Hematopoietic multipotent progenitor cell (in vitro differentiated cells): ENCODE results near the gene FXR2. TPM values are rescaled to one million over a fixed set of nuclear protein-coding genes. Genes with fewer than 3 reads are reported as not detected.
A peak's percentile ranks its signal among the peaks of the same experiment; 100 is the strongest.

ENCODE experiments used
- DNase-seq, 3 donors: peaks; one replicate each; pipeline ENCODE4 v3.0.0-alpha.2; 2011 to 2015; ENCODE audit warnings: low read depth in 2 of 3, low spot score in 2 of 3
- total RNA-seq: library from RNA; depleted of rRNA; stranded (reverse); fragments of >200 nt; gene quantifications from one replicate; pipeline ENCODE4 v1.2.3, GENCODE V29; 2012

Gene FXR2
- total RNA-seq, 1 donor, result 22.6 TPM

DNA sequence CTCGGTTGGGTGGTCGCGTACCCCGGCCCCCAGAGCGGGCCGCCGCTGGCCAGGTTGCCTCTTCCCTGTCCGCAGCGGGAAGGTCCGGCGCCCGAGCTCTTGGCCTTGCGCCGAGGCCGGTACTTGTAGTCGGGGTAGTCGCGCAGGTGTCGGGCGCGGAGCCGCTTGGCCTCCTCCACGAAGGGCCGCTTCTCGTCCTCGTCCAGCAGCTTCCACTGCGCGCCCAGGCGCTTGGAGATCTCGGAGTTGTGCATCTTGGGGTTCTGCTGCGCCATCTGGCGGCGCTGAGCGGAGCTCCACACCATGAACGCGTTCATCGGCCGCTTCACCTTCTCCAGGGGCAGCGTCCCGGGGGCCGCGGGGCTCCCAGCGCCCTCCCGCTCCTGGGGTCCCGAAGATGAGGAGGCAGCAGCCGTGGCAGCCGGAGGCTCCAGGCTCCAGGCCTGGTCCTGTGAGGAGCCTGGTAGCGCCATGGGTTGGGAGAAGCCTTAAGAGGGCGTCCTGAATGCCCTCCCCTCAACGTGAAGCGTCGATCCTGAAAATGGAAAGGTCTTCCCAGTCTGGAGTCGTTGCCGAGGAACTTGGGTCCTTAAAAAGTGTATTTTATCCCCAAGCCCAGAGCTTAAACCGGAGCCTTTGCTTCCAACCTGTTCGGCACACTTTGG, 25.4 kb downstream of the FXR2 start:
- DNase-seq, result peak in 2 of 3 donors; percentile 81 to 83

GRCh38 chr17:7588553-7589203, 26.0 kb downstream of the FXR2 start:
- DNase-seq, result no peak

DNA sequence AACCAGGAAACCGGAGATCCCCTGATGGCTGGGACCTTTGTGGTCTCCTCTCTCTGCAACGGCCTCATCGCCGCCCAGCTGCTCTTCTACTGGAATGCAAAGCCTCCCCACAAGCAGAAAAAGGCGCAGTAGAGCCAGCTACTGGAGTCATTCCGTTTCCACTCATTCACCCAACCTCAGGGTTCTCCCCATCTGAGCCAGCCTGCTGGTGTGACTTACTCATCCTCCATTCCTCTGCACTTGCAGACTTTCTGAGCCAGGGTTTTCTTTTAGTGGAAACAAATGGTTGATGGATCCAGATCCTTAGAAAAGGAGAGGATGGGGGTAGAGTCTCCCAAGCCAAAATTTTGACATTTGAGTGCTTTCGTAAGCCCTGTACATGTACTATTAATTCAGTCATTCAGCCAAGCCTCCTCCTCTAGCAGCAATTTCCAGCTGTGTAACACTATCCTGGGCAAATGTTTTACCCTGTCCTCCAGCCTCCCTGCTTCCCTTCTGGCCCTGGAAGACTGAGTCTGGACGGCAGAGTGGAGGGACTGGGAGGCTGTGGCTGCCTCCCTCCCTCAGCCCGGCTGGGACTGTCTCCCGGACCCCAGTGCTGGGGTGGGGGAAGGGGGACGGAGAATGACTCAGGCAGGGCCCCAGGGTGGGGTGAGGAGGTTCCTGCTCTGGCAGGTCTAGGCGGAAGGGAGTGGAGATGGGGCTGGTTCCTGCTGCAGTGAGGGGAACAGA, 27.1 kb downstream of the FXR2 start:
- no peak for DNase-seq

GRCh38 chr17:7586673-7587419, 27.9 kb downstream of the FXR2 start:
- no peak for DNase-seq

DNA sequence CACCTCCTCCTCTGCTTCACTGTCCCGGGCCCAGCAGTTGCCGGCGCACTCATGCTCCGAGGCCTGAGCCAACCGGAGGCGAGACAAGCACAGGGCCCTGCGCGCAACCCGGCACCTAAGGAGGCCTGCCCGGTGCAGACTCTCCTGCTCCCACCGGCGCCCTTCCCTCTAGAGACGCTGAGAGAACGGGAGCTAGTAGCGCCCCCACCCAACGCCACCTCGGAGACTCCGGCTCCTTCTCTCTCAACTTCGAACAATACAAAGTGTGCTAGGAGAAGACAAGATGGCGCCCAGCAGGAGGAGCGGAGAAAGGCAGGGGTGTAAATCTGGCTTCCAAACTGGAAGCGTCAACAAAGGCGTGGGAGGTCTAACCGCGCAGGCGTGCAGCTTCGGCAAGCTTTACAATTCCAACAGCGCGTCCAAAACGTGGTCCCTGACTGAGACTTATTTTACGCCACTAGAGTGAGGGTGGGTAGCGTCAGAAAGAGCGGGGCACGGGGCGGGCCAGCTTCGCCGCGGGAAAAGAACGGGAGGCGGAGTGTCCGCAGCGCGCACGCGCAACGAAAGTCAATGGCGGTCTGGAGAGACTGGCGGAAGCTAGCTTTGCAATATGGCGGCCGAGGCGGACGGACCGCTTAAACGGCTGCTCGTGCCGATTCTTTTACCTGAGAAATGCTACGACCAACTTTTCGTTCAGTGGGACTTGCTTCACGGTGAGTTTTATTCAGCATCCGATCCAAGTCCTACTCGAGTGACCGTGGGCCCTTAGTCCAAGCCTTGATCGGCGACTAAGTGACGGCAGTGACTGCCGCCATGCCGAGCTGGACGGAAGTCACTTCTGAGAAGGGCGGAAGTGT, 31.2 kb downstream of the FXR2 start, which contains the start of gene MPDU1:
Gene MPDU1 (plus strand): TSS at position 600 of the 857 bp plus-strand sequence. CDS start 11 bp downstream, at position 611.
- DNase-seq, result peak; percentile 90 to 97 (median 95)

DNA sequence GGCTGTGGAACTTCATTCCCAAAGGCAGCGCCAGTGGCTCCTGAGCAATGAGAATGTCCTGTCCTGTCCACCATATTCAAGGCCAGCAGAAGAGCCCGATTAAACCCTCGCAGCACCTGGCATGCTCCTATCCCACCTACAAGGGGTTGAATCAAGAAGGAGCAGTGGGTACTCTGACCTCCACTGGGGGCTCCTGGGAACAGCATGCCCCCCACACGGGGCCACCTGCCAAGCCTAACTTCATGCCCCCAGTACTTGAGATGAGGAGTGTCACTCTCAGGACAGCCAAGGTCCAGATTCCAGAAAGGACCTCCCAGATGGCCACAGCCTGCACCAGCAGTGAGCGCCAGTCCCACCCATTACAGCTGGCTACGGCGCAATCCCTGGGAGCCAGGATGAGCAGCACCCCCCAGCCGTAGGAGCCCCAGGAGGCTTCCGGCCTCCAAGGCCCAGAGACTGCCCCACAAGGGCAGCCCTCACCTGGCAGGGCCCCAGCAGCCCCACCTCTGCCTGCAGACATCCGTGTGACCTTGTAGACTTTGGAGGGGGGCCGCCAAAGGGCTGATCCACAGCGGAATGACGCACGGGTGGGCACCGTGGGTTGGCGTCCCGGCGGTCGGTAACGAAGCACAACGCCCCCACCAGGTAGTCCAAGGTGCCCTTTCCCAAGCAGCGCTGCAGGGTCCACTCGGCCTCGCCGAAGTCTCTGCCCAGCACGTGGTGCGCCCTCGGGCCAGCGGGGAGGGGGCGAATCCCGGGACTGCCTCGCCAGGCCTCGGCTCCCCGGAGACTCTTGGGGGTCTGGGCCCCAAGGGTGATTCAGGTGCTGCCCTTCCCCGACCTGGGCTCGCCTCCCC, 32.1 kb downstream of the FXR2 start:
- DNase-seq, result no peak

- DNase-seq, result no peak
These were observed 33.8 kb downstream of the FXR2 start for GRCh38 chr17:7580604-7581575.

GRCh38 chr17:7579834-7580603, 34.7 kb downstream of the FXR2 start:
- DNase-seq, result peak in 1 of 3 donors; percentile 43

- peak in 2 of 3 donors; percentile 80 to 82 for DNase-seq
These were observed 35.5 kb downstream of the FXR2 start, which contains the start of gene CD68 for GRCh38 chr17:7579001-7579833. TSS of gene CD68 (plus strand) at chr17:7579638. CDS start at chr17:7579678, 40 bp downstream.

- no peak for DNase-seq
These were observed 37.1 kb downstream of the FXR2 start for GRCh38 chr17:7577327-7578199.

GRCh38 chr17:7576432-7576937, 38.2 kb downstream of the FXR2 start:
- DNase-seq, result no peak

DNA sequence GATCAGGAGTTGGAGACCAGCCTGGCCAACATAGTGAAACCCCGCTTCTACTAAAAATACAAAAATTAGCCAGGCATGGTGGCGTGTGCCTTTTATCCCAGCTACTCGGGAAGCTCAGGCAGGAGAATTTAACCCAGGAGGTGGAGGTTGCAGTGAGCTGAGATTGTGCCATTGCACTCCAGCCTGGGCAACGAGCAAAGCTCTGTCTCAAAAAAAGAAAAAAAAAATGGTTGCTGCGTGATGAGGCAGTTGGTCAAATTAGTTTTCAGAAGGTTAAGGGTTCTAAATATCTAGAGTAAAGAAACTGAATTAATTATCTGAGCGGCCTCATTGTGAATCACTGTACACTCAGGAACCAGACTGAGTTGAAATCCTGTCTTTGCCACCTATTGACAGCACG, 38.7 kb downstream of the FXR2 start:
- no peak for DNase-seq

DNA sequence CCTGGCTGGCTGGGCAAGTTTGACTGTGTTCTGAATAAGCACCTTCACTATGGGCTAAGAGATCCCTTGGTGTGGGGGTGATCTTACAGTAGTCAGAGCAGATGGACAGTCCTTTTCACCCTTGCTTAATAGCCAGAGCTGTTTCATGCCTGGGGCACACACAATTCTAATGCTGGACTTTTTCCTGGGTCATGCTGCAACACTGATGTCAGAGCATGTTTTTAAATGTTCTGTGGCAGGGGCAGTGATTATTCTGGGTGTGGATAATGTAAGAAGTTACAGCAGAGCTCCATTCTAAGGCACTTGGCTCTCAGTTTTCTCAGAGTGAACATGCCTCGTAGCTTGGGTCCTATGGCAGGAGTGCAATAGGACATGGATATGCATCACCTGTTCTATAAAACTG, 39.2 kb downstream of the FXR2 start:
- no peak for DNase-seq

GRCh38 chr17:7574176-7574953, 40.3 kb downstream of the FXR2 start:
- DNase-seq, result no peak
